SH-SY5Y (cell line): ENCODE data around the gene NTM.

Source experiments
- GATA2 ChIP-seq: IDR thresholded peaks from 2 replicates; pipeline ENCODE4 v1.6.1; 2011; ENCODE audit warnings: mild to moderate bottlenecking, low read depth, low read length
- GATA3 ChIP-seq: IDR thresholded peaks from 2 replicates; pipeline ENCODE4 v1.6.1; 2011; ENCODE audit warnings: low read depth, mild to moderate bottlenecking, low read length, moderate library complexity

DNA sequence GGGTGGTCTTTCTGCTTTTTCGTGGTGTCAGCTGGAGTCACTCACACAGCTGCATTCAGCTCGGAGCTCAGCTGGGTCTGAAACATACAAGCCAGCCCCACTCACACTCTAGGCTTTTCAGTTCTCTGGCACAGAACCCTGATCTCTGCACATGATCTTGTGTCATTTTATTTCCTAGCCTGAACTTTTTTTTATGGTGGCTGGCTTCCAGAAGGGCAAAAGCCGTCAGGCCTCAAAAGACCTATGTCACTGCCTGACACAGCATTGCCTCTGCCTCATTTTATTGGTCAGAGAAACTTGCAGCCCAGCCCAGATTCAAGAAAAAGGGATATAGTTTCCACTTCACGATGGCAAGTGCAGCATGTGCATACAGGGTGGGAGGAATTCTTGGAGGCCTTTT is 117.8 kb downstream of the NTM start:
- TF ChIP-seq GATA2: no peak
- no peak for TF ChIP-seq GATA3
